DMS153 treated with DMSO at 0.1 percent for 48 hours (cell line): ENCODE data around the gene GAL3ST1.
"Not testable (repeated sequence)": the region's sequence is repeated elsewhere in the genome, so short reads cannot be mapped to it uniquely, and the experiment has no call there.

ENCODE experiments used
- DNase-seq: peaks from one replicate; lab custom pipeline; 2025; ENCODE audit not compliant: unreplicated experiment; lab: John Stamatoyannopoulos, UW

The GAL3ST1 gene

DNA sequence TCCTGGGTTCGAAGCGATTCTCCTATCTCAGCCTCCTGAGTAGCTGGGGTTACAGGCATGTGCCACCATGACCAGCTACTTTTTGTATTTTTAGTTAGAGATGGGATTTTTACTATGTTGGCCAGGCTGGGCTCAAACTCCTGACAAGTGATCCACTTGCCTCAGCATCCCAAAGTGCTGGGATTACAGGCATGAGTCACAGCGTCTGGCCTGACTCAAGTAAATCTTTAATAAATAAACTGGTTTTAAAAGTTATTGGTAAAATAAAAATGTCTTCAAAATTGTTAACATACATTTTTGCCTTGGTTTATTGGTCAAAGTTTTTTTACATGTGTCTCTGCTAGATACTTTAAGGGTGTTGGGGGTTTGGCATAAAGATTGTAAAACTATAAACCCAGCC is 24.5 kb upstream of the GAL3ST1 start:
- no peak for DNase-seq

- no peak for DNase-seq
Observed at GRCh38 chr22:30596886-30597285, 22.4 kb upstream of the GAL3ST1 start.

- DNase-seq = no peak
Observed at GRCh38 chr22:30596199-30596598, 21.7 kb upstream of the GAL3ST1 start.

DNA sequence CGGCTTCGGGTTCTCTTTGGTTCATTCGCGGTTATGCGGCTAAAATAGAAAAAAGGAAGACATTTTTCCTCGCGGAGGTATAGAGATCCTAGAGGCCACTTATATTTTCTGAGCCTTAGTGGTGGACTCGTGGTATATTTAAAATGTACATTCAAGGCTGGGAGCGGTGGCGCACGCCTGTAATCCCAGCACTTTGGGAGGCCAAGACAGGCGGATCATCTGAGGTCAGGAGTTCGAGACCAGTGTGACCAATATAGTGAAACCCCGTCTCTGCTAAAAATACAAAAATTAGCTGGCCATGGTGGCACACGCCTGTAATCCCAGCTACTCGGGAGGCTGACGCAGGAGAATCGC is 17.9 kb upstream of the GAL3ST1 start:
- DNase-seq = not testable (repeated sequence)

DNA sequence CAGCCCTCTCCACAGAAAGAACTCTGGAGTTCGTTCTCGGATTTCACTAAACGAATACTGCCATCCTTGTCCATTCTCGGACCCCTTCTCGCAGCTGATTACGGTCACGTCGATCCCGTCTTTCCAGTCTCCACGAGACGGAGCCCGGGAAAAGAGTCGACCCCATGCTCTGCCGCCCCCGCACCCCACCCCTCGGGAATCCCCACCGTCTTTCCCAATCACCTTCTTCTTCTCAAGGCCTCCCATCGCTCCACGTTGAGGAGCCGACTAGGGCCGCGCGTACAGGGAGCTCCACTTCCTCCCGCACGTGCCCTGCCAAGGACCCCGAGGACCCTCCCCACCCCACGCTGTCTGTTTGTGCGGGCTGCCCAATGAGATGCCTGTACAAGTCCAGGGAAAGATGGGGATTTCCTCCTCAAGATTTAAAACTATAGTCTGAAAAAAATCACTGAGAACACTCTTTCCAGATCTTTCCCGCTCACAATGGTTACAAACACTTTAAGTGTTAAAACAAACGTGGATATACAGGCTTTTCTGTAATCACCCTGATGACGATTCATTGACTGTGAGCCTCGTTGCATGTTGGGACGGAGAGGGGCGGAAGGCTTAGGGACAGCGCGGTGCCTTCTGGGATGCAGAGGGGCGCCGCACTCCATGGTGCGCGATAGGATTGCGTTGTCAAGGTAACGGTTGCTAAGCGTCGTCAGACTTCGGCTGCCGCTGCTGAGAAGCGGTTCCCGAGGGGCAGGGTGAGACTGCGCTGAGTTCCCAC is 17.3 kb upstream of the GAL3ST1 start, which contains the start of gene PES1:
Gene PES1 (minus strand): TSS at position 323 of the 772 bp plus-strand sequence. CDS start 77 bp downstream, at position 246.
- DNase-seq = peak; percentile 96

- DNase-seq = no peak
Observed at GRCh38 chr22:30591191-30591587, 16.7 kb upstream of the GAL3ST1 start.

- no peak for DNase-seq
Observed at GRCh38 chr22:30586414-30586813, 11.9 kb upstream of the GAL3ST1 start.

DNA sequence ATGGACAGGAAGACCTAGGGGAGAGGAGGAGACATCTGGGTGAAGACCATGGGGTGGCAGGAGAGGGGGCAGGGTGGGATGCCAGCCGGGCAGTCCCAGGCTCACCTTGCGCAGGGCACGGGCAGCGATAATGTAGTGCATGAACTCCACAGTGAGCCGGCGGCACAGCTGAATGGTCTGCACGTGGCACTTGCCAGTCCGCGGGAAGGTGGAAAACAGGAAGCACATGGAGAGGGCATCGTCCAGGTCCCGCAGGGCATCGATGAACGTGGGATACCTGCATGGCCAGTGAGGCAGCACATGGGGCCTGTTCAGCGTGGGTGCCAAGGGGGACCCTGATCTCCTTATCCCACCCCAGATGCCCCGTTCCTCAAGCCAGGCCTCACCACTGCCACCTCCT is 10.0 kb upstream of the GAL3ST1 start:
- DNase-seq = no peak

DNA sequence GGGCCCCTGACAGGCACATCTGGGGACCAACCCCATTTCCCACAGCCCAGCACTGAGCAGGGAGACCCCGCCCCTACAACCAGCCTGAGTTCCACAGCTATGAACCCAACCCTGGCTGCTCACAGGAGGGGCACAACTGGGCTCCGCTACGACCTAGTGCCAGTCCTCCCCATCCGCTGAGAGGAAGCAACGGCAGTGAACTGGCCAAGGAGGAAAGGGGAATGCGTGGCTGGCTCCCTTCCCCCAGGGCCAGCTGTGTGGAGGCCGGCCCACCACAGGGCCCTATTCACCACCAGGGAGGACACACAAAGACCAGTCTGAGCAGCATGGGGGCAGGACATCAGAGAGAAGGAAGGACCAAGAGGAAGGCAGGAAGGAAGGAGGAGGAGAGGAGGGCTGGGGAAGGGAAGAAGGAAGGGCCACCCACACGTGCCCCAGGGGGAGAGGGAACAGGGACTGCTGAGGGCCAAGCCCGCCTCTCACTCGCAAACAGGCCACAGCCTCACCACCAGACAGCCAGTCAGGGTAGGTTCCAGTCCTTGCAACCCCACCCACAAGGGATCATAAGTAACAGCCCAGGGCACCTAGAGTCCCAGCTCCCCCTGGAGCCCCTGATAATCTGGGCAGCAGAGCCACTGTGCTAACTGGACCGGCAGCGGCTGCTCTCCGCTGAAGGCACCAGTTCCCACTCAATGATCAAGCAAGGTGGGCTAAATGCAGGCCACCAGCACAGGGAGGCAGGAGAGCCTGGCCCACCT is 8.5 kb upstream of the GAL3ST1 start:
- DNase-seq = no peak

DNA sequence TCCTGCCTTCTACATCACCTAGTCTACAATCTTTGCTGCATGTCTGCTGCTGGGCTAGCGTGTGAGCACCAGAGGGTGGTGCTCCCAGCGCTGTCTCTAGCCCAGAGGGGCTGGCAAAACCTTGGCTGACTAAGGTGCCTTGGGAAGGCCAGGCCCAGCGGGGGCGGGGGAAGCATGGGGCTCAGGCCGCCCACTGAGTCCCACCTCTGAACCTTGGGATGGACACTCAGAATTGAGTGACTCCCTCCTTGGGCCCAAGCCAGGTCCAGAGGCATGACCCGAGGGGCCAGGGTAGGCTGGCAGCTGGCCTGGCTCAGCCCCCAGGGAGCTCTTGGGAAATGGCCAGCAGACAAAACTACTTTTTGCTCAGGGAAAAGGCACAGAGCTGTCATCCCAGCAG is 7.6 kb upstream of the GAL3ST1 start:
- DNase-seq = no peak

- no peak for DNase-seq
Observed at GRCh38 chr22:30580896-30581295, 6.4 kb upstream of the GAL3ST1 start.

- no peak for DNase-seq
Observed at GRCh38 chr22:30578481-30578880, 4.0 kb upstream of the GAL3ST1 start.

DNA sequence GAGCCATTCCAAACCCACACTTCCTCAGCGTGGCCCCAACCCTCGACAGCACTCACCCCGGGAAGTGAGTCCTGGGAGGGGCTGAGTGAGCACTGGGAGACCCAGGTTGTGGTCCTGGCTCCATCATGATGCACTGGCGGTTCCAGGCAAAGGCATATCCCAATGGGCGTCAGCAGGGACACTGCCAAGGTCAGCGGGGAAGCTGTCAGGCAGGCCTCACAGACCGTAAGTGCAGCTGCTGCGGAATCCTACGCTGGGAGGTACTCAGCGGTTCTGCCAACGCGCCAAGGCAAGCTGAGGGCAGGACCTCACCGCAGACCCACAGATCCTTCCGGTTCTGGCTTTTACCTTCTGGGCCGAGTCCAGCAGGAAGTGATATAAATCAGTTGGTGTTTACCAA is 1.4 kb upstream of the GAL3ST1 start:
- no peak for DNase-seq

DNA sequence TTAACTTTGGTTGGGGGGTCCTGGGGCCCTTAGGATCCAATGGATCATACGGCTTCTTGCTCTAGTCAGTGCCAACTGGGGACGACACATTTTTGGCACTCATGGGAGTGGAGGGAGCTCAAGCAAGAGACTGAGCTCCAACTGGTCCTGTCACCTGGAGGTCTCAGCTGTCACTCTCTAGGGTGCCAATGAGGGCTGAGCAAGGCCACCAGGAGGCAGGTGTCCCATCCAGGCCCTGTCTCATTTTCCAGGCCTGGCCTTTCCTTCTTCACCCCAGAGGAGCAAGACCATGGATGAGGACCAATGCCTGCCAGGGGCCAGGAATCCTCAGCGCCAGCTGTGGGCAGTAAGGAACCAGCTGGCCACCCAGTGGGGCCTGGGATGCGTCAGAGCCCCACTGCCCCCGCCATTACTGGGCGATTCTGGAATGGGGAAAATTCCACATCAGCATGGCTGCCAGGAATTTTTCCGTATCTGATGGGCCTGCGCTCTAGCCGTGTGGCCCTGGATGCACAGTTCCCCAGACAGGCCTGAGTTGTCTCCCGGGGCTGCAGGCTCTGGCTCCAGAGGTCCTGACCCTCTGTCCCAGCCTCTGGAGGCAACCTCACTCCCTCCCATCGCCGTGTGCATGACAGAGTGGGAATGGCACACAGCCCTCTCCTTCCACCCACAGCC is 669 bp upstream of the GAL3ST1 start:
- DNase-seq = no peak

- no peak for DNase-seq
Observed at GRCh38 chr22:30573594-30574094, 821 bp downstream of the GAL3ST1 start.

- no peak for DNase-seq
Observed at GRCh38 chr22:30572840-30573593, 1.4 kb downstream of the GAL3ST1 start.

DNA sequence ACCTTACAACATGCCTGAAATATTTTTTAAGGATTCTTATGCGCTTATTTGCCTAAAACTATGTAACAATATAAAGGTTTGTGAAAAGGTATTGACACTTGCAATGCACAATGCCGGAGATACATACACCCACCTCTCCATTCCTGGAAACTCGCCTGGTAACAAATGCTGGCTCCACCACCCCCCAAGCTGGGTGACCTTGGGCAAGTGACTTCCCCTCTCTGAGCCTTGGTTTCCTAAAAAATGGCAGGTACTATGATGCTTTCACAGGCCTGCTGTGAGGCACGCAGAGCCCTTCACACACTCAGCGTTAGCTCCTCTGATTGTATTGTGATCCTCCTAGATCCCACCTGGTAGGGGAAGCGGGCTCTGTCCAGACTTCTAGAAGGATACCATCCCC is 2.3 kb downstream of the GAL3ST1 start:
- no peak for DNase-seq

DNA sequence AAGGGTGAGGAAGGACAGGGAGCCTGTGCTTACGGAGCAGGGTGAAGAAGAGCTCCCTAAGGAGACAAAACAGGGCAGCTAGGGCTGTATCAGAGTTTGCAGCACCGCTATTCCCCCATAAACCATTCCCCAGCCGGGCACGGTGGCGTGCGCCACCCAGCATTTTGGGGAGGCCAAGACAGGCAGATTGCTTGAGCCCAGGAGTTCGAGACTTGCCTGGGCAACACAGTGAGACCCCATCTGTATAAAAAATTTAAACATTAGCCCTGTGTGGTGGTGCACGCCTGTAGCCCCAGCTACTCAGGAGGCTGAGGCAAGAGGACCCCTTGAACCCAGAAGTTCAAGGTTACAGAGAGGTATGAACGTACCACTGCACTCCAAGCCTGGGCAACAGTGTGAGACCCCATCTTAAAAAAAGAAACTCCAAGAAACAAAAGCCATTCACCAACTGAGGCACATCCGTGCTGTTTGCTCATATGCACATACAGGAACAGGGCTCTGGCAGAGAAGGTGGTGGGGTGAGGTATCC is 4.7 kb downstream of the GAL3ST1 start:
- DNase-seq = no peak

GRCh38 chr22:30568137-30568805 is 6.2 kb downstream of the GAL3ST1 start:
- DNase-seq = no peak

DNA sequence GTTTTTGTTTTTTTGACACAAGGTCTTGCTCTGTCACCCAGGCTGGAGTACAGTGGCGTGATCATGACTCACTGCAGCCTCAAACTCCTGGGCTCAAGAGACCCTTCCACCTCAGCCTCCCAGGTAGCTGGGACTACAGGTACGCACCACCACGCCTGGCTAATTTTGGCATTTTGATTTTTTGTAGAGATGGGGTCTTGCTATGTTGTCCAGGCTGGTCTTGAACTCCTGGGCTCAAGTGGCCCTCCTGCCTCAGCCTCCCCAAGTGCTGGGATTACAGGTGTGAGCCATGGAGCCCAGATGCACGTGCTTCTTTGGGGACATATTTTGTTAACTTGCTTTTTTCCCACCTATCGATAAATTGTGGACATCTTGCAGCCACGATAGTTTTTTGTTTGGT is 7.2 kb downstream of the GAL3ST1 start:
- not testable (repeated sequence) for DNase-seq
